ENCODE measurements around the gene UNC119B.

The UNC119B gene

GRCh38 chr12:120741476-120742421, 31.5 kb downstream of the UNC119B start:
- Mint-ChIP-seq H3K36me3 (ENCODE audit: low read depth) (no peaks in the 10 kb centered on the region), H3K4me3 (no peak overlapping the region), H3K4me1 (peaks cover 4% of the 10 kb centered on the region), H3K27me3 (ENCODE audit: low read depth) (no peaks in the 10 kb centered on the region), H3K27ac (no peak overlapping the region), H3K9me3 (no peaks in the 10 kb centered on the region)
- TF ChIP-seq CTCF (IDR thresholded peaks at IDR 0.05; ENCODE audit: unreplicated experiment in 3 of 3): no peak

GRCh38 chr12:120744922-120745493, 34.8 kb downstream of the UNC119B start:
- H3K27ac Mint-ChIP-seq: no peak overlapping the region

GRCh38 chr12:120748242-120748641, 38.0 kb downstream of the UNC119B start:
- H3K4me3 Mint-ChIP-seq: no peak overlapping the region
- TF ChIP-seq CTCF (IDR thresholded peaks at IDR 0.05; ENCODE audit: unreplicated experiment in 3 of 3): no peak
- no peaks in the 10 kb centered on the region for H3K9me3 Mint-ChIP-seq
- peak overlapping the region in 1 of 3 experiments; percentile 59 for H3K27ac Mint-ChIP-seq
- H3K27me3 Mint-ChIP-seq (ENCODE audit: low read depth): no peaks in the 10 kb centered on the region
- H3K4me1 Mint-ChIP-seq: no peaks in the 10 kb centered on the region
- H3K36me3 Mint-ChIP-seq (ENCODE audit: low read depth): no peaks in the 10 kb centered on the region

More at GRCh38 chr12:120744922-120745493, 34.8 kb downstream of the UNC119B start:
- TF ChIP-seq CTCF (IDR thresholded peaks at IDR 0.05; ENCODE audit: unreplicated experiment in 3 of 3): no peak
- no peak overlapping the region for H3K4me3 Mint-ChIP-seq
- peaks cover 4% of the 10 kb centered on the region for H3K4me1 Mint-ChIP-seq
- no peaks in the 10 kb centered on the region for H3K27me3 Mint-ChIP-seq (ENCODE audit: low read depth)
- no peaks in the 10 kb centered on the region for H3K9me3 Mint-ChIP-seq
- no peaks in the 10 kb centered on the region for H3K36me3 Mint-ChIP-seq (ENCODE audit: low read depth)

- peaks cover 3% of the 10 kb centered on the region for H3K9me3 Mint-ChIP-seq
Measured at GRCh38 chr12:120749256-120749655, 39.0 kb downstream of the UNC119B start.

GRCh38 chr12:120750806-120751205, 40.5 kb downstream of the UNC119B start:
- H3K27me3 Mint-ChIP-seq (ENCODE audit: low read depth): no peaks in the 10 kb centered on the region
- no peak overlapping the region for H3K4me3 Mint-ChIP-seq
- peaks cover 4% of the 10 kb centered on the region for H3K36me3 Mint-ChIP-seq (ENCODE audit: low read depth)
- TF ChIP-seq CTCF (IDR thresholded peaks at IDR 0.05; ENCODE audit: unreplicated experiment in 3 of 3): no peak
- H3K27ac Mint-ChIP-seq: no peak overlapping the region
- no peaks in the 10 kb centered on the region for H3K4me1 Mint-ChIP-seq
- peaks cover 9% of the 10 kb centered on the region for H3K9me3 Mint-ChIP-seq

More at GRCh38 chr12:120749256-120749655, 39.0 kb downstream of the UNC119B start:
- H3K4me1 Mint-ChIP-seq: no peaks in the 10 kb centered on the region
- H3K4me3 Mint-ChIP-seq: no peak overlapping the region
- H3K36me3 Mint-ChIP-seq (ENCODE audit: low read depth): peaks cover 4% of the 10 kb centered on the region
- no peak overlapping the region for H3K27ac Mint-ChIP-seq
- H3K27me3 Mint-ChIP-seq (ENCODE audit: low read depth): no peaks in the 10 kb centered on the region
- no peak for TF ChIP-seq CTCF (IDR thresholded peaks at IDR 0.05; ENCODE audit: unreplicated experiment in 3 of 3)
